C4-2B (cell line): Measurements from ENCODE around the gene GUCA1A.
"Not testable (repeated sequence)": the region's sequence is repeated elsewhere in the genome, so short reads cannot be mapped to it uniquely, and the experiment has no call there.

ENCODE experiments used
- ZFX ChIP-seq: fragments of 450-650 bp; IDR thresholded peaks from 2 replicates; pipeline ENCODE4 v1.6.1; 2017
- TF ChIP-seq, protein P1 (sequence below): fragments of 450-650 bp; conservative IDR thresholded peaks from 2 replicates; pipeline ENCODE4 v1.5.1; 2017; ENCODE audit warnings: mild to moderate bottlenecking

DNA sequence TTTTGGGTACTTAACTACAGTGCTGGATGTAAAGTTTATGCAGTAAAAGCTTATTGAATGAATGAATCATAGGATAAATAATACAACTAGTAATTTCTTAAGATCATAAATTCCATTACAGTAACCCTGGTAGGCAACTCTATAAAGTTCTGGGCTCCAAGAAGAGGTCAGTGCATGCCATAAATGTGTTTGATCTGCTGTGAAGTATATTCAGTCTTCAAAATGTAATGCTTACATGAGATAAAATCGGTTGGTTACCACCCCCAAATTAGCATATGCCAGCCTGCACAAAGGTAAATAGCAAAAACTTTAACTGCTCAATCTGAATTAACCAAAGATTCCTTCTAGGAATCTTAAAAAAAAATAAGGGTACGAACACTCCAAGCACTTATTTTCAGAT, 34.4 kb downstream of the GUCA1A start:
- TF ChIP-seq, protein P1, sequence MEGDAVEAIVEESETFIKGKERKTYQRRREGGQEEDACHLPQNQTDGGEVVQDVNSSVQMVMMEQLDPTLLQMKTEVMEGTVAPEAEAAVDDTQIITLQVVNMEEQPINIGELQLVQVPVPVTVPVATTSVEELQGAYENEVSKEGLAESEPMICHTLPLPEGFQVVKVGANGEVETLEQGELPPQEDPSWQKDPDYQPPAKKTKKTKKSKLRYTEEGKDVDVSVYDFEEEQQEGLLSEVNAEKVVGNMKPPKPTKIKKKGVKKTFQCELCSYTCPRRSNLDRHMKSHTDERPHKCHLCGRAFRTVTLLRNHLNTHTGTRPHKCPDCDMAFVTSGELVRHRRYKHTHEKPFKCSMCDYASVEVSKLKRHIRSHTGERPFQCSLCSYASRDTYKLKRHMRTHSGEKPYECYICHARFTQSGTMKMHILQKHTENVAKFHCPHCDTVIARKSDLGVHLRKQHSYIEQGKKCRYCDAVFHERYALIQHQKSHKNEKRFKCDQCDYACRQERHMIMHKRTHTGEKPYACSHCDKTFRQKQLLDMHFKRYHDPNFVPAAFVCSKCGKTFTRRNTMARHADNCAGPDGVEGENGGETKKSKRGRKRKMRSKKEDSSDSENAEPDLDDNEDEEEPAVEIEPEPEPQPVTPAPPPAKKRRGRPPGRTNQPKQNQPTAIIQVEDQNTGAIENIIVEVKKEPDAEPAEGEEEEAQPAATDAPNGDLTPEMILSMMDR, result not testable (repeated sequence)
- TF ChIP-seq ZFX, result not testable (repeated sequence)
